Omental fat pad (tissue), 4 donors: ENCODE measurements around the gene THAP10. TPM values are rescaled to one million over a fixed set of nuclear protein-coding genes. Genes with fewer than 3 reads are reported as not detected.

ENCODE experiments used
- ATAC-seq: fragments of 150-250 bp; one replicate; pipeline ENCODE4 v1.9.1; 2016; ENCODE audit warnings: mild to moderate bottlenecking, moderate library complexity; ENCODE audit not compliant: low FRiP score
- DNase-seq: peaks from one replicate; pipeline ENCODE4 v3.0.0-alpha.2; 2019; ENCODE audit warnings: low spot score
- total RNA-seq, 4 donors: library from RNA; depleted of rRNA; stranded (reverse); fragments of >200 nt; gene quantifications; one replicate each; pipeline ENCODE4 v1.1.0, GENCODE V29; 2016
- TF ChIP-seq, protein P1 (sequence below), 3 donors: fragments of 450-650 bp; IDR thresholded peaks; one replicate each; pipeline ENCODE4 v1.5.1; 2016 to 2017; ENCODE audit warnings: antibody characterized with exemption in 3 of 3, mild to moderate bottlenecking in 3 of 3, moderate library complexity in 2 of 3

Gene THAP10
- total RNA-seq, 4 donors from 2014 or later = 0.48 to 3.5 (median 1.1) TPM

DNA sequence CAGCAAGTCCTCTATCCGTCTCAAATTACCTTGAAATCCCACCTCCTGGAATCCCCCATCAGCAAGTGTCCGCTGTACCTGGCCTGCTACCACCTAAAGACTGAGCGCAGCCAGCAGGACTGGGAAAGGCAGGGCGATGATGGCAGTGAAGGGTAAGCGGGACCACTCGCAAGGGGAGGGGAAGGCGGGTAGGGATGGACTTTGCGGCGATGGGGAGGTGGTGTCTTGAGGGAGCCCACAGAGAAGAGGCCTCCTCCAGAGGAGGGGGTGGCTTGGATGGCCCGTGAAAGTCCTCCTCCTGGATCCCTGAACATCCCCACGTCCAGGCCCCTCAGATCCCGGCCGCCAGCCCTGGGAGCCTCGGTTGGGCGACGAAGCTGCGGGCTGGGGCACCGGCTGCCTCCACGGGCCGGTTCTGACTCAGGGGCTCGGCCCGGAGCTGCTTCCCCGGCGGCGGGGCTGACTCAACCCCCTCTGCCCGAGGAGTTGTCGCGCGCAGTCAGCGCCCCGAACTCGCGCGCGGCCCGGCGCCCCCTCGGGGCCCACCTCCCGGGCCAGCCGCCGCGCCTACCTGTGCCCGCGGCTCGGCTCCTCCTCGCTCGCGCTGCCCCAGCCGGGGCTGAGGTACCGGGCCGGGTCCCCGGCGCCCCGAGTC lies 38.8 kb downstream of the THAP10 start:
- DNase-seq (no peak), ATAC-seq (peak; percentile 75)
- TF ChIP-seq, protein P1, sequence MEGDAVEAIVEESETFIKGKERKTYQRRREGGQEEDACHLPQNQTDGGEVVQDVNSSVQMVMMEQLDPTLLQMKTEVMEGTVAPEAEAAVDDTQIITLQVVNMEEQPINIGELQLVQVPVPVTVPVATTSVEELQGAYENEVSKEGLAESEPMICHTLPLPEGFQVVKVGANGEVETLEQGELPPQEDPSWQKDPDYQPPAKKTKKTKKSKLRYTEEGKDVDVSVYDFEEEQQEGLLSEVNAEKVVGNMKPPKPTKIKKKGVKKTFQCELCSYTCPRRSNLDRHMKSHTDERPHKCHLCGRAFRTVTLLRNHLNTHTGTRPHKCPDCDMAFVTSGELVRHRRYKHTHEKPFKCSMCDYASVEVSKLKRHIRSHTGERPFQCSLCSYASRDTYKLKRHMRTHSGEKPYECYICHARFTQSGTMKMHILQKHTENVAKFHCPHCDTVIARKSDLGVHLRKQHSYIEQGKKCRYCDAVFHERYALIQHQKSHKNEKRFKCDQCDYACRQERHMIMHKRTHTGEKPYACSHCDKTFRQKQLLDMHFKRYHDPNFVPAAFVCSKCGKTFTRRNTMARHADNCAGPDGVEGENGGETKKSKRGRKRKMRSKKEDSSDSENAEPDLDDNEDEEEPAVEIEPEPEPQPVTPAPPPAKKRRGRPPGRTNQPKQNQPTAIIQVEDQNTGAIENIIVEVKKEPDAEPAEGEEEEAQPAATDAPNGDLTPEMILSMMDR (IDR thresholded peaks at IDR 0.05) = no peak

DNA sequence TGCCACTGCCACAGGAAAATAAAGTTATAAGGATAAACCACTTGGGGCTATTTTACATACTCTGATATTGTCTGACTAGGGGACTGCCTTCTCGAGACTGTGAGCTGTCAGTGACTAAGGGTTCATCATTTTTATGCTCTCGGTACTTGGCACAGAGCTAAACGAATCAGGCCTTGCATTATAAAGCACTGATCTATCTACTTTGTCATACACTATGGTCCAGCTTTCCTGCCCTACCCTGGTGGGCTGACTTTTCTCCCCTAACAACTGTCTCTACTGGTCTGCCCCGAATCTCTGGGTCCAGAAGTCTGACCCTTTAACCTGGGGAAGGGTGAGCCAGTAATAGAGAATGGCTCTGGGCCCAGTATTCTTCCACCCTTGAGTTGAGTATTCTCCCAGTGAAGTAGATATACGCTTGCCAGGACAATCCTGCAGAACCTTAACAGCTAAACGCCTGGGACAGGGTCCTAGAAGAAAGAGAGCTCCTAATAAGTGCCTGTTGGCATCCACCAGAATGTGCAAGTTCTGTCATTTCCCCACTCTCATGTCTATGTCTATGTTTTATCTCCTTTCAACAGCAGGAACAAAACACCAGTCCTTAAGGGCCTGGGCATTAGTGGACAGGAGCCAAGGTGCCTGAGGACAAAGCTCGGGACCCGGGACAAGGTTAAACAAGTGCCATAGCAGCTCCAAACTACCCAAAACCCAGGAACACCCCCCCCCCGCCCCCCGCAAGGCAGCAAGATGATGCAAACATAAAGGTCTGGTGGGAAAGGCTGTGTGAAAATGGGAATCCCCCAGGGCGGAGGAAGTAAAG lies 39.5 kb downstream of the THAP10 start:
- DNase-seq = no peak
- ATAC-seq = no peak
- TF ChIP-seq, protein P1 (IDR thresholded peaks at IDR 0.05) = no peak

DNA sequence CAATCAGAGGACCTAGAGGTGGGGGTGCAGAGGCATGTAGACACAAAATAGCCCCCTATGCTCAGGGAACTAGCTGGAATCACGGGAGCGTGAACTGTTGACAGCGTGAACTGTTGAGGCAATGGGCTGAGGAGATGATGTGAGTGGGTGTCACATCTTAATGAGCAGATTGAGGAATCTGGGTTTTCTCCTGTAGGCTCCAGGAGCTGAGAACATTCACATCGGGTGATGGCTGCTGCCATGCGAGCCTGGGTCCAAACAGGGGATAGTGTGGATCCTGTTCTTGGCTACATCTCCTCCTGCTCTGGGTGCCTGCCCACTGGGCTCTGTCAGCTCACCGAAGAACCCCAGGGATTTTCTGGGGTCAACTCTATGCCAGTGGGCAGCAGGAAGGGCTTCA lies 40.3 kb downstream of the THAP10 start:
- no peak for ATAC-seq
- DNase-seq = no peak

DNA sequence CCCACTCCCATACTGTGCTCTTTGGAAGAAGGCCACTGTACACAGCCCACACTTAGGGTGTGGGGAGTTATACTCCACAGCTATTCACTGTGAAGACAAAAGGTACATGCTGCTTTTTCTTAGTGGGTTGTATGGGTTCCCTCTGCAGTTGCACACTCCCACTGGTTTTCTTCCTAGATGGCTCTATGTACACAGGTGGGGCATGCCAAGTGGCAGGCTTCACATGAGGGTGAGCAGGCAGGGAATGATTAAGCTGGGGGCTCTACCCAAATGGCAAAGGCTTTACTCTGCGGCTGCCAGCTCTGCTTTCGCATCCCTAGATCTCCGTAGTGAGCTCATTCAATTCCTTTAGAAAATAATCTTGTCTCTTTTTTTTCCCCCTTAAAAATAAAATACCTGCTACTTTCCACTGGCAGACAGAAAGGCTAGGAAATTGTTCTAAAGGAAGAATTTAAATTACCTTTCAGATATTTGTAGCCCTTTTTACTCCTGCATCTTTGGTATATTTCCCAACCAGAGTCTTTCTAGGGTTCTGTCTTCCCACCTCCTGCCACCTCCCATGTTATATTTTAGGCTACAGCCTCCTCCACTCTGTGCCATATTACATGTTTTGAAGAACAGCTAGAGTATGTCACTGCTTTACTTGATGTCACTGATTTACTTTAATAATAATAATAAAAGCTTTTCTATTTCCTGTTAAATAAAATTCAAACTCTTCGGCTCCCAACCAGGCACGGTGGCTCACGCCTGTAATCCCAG lies 46.5 kb downstream of the THAP10 start:
- ATAC-seq = no peak
- TF ChIP-seq, protein P1 (IDR thresholded peaks at IDR 0.05) = no peak

More for the DNA sequence above, 40.3 kb downstream of the THAP10 start:
- TF ChIP-seq, protein P1 (IDR thresholded peaks at IDR 0.05) = no peak

DNA sequence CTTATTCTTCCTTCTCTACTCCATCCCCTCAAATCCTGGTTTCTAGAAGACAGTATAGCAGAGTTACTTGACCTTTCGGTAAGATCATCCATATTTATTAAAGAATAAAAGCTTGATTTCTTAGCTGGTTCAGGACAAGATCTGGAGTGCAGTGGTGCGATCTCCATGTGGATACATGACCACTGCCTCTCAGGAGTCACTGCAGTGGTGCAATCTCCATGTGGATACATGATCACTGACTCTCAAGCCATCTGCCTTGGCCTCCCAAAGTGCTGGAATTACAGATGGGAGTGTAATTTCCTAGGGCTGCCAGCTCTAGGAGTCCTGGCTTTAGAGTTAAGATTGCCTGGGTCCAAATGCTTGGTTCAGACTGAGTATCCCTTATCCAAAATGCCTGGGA lies 54.8 kb downstream of the THAP10 start:
- DNase-seq (no peak), ATAC-seq (no peak)
- TF ChIP-seq, protein P1 (IDR thresholded peaks at IDR 0.05) = no peak

More for the DNA sequence above, 46.5 kb downstream of the THAP10 start:
- DNase-seq = no peak

DNA sequence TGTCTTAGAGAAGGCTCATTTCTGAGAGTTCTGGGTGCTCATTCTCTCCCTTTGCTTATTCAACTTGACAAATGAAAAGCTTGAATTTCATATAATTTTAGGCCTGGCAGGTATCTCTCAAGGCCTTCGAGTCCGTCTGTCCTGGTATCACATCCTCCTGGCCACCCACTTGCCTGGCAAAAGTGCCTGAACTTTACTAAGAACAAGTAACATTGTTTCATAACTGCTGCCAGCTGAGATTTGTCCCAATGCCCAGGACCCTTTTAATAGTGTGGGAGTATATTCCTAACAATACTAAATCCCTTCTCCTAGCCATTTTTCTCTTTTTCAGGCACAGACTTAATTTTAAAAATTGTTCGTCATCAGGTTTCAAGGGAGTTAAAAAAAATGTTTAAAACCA lies 56.4 kb downstream of the THAP10 start:
- no peak for ATAC-seq

More for the DNA sequence above, 56.4 kb downstream of the THAP10 start:
- no peak for DNase-seq
- TF ChIP-seq, protein P1 (IDR thresholded peaks at IDR 0.05) = no peak
